Cardiac muscle cell (in vitro differentiated cells and primary cell): Measurements from ENCODE around the gene TRAM2. TPM values are rescaled to one million over a fixed set of nuclear protein-coding genes. Genes with fewer than 3 reads are reported as not detected.

Source experiments
- DNase-seq, 2 donors: peaks; one replicate each; pipeline versions ENCODE4 v3.0.0 to v3.0.0-alpha.2; 2010 to 2017; ENCODE audit warnings: low read depth in 1 of 2, low spot score in 1 of 2
- H3K27ac ChIP-seq: fragments of 200-600 bp; sonication (generic); 2 replicates; pipeline ENCODE4 v1.5.1; 2016
- H3K27me3 ChIP-seq: fragments of 200-600 bp; sonication (generic); 2 replicates; pipeline ENCODE4 v1.6.0; 2016; ENCODE audit warnings: control low read depth
- H3K36me3 ChIP-seq: fragments of 200-600 bp; sonication (generic); 2 replicates; pipeline ENCODE4 v1.5.1; 2016; ENCODE audit warnings: control low read depth
- H3K4me1 ChIP-seq: fragments of 200-600 bp; sonication (generic); 2 replicates; pipeline ENCODE4 v1.8.1; 2017; ENCODE audit warnings: low read depth, mild to moderate bottlenecking, mixed run types
- H3K4me3 ChIP-seq: fragments of 200-600 bp; sonication (generic); 2 replicates; pipeline ENCODE4 v1.5.1; 2016; ENCODE audit warnings: mild to moderate bottlenecking
- H3K9me3 ChIP-seq: fragments of 200-600 bp; sonication (generic); 2 replicates; pipeline ENCODE4 v1.5.1; 2017; ENCODE audit warnings: low read depth, mild to moderate bottlenecking, control low read depth
- CTCF ChIP-seq: IDR thresholded peaks from 2 replicates; pipeline ENCODE4 v1.5.1; 2012; ENCODE audit warnings: low read depth, mild to moderate bottlenecking, low read length
- polyA plus RNA-seq: library from polyadenylated mRNA; unstranded; fragments of >200 nt; fragmentation: Nextera tagmentation; extraction: Ambion mirVana; gene quantifications from 2 replicates; pipeline ENCODE4 v1.2.1, GENCODE V29; 2016
- total RNA-seq: library from RNA; depleted of rRNA; stranded (reverse); fragments of >200 nt; gene quantifications from 2 replicates; pipeline ENCODE4 v1.2.3, GENCODE V29; 2016

TRAM2 gene
- total and polyA plus RNA-seq, 2 experiments from 2014 or later = 6.6 to 7.7 TPM

GRCh38 chr6:52549428-52549827 is 27.4 kb downstream of the TRAM2 start:
- TF ChIP-seq CTCF = no peak
- Histone ChIP-seq H3K36me3 (no peaks in the 10 kb centered on the region), H3K9me3 (no peaks in the 10 kb centered on the region), H3K4me3 (no peak overlapping the region), H3K27me3 (no peaks in the 10 kb centered on the region), H3K4me1 (peaks cover 15% of the 10 kb centered on the region), H3K27ac (no peak overlapping the region)
- DNase-seq = no peak

- peaks cover 15% of the 10 kb centered on the region for H3K4me1 ChIP-seq
- no peaks in the 10 kb centered on the region for H3K9me3 ChIP-seq
- no peak overlapping the region for H3K4me3 ChIP-seq
- no peak for TF ChIP-seq CTCF
- DNase-seq = no peak
- H3K27me3 ChIP-seq = no peaks in the 10 kb centered on the region
- no peak overlapping the region for H3K27ac ChIP-seq
- no peaks in the 10 kb centered on the region for H3K36me3 ChIP-seq
Measured at GRCh38 chr6:52548999-52549398, 27.9 kb downstream of the TRAM2 start.

DNA sequence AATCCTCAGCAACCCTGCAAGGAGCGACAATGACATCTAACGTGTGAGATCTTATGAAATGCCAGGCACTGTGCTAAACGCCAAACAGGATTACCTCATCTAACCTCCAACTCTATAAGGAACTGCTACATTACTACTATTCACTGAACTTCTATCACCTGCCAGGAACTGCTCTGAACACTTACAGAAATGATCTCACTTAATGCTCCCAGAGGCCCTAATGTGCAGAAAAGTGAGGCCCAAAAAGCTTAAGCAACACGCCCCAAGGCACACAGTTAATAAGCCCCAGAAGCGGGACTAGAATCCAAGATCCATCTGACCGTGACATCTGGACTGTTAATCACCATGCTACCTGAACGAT is 28.5 kb downstream of the TRAM2 start:
- H3K36me3 ChIP-seq = no peaks in the 10 kb centered on the region
- H3K4me1 ChIP-seq = peaks cover 15% of the 10 kb centered on the region
- no peaks in the 10 kb centered on the region for H3K9me3 ChIP-seq
- DNase-seq = no peak
- H3K27me3 ChIP-seq = no peaks in the 10 kb centered on the region
- H3K4me3 ChIP-seq = no peak overlapping the region
- H3K27ac ChIP-seq = no peak overlapping the region
- no peak for TF ChIP-seq CTCF

- Histone ChIP-seq H3K27me3 (no peaks in the 10 kb centered on the region), H3K4me3 (no peak overlapping the region), H3K4me1 (peaks cover 15% of the 10 kb centered on the region), H3K9me3 (no peaks in the 10 kb centered on the region), H3K36me3 (no peaks in the 10 kb centered on the region), H3K27ac (no peak overlapping the region)
- no peak for TF ChIP-seq CTCF
- peak in 1 of 2 donors; percentile 53 for DNase-seq
Measured at GRCh38 chr6:52547647-52548352, 29.1 kb downstream of the TRAM2 start.

GRCh38 chr6:52546678-52547077 is 30.2 kb downstream of the TRAM2 start:
- no peak for TF ChIP-seq CTCF
- H3K36me3 ChIP-seq = no peaks in the 10 kb centered on the region
- no peak overlapping the region for H3K27ac ChIP-seq
- no peak for DNase-seq
- H3K4me1 ChIP-seq = peaks cover 9% of the 10 kb centered on the region
- no peaks in the 10 kb centered on the region for H3K9me3 ChIP-seq
- H3K4me3 ChIP-seq = no peak overlapping the region
- no peaks in the 10 kb centered on the region for H3K27me3 ChIP-seq
